HG03565 (cell line): ENCODE results near the gene CEACAM5.

Source experiments
- ATAC-seq: cut with Tn5 transposase; IDR thresholded peaks from one replicate; pipeline ENCODE4 v1.9.1; 2021; ENCODE audit warnings: mild to moderate bottlenecking, moderate library complexity; ENCODE audit not compliant: unreplicated experiment

The CEACAM5 gene

GRCh38 chr19:41708481-41708880, at the start of gene CEACAM5:
CEACAM5 (plus strand) TSS chr19:41708626; CDS start chr19:41708732, 106 bp downstream.
- ATAC-seq, result no peak

DNA sequence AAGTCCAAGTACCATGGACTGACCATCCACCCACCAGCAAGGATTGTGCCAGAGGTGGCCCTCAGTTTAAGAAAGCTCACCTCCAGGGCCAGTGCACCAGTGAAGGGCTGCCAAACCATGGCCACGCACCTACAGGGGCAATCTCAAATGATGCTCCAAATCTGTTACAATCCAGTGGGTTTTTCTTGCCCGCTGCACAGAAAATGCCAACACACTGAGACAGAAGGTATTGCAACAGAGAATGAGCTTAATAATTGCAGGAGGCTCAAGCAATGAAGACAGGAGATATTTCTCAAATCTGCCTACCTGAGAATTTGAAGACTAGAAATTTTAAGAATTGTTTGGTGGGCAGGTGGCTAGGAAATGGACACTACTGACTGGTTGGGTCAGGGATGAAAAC, 42.4 kb upstream of the CEACAM5 start:
- ATAC-seq, result no peak

DNA sequence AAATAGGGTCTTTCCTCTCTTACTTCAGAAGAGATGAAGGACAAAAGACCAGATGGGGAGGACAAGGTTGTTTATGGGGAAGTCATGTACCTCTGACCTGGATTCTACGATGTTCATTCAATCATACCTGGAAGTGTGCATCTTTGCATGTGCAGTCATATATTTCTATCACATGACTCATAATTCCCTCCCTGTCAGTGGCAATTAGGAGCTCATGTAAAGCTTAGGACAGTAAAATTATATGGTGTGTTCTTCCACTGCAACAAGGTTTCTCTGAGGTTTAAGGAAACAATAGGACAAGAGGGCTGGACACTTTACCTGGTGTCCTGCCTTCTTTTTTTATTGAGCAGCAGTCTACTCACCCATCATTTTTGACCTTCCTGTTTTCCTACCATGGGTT, 40.1 kb upstream of the CEACAM5 start:
- ATAC-seq, result no peak

DNA sequence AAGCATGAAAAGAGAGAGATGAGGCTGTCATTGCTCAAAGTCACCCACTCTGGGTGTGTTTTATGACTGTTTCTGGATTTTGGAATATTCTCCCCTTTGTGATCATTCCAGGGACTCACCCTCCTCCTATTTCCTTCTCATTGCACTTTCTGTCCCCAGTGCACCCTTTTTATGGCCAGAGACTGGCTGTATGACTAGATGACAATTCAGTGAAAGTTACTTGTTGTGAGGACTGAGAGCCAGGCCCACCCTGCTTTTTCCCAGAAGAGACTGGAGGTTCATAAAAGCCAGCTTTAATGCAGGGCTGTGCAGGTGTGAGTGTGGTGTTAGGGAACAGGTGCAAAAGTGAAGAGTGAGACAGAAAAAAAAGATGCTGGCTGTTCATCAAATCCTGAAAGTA, 37.7 kb upstream of the CEACAM5 start:
- ATAC-seq, result no peak

DNA sequence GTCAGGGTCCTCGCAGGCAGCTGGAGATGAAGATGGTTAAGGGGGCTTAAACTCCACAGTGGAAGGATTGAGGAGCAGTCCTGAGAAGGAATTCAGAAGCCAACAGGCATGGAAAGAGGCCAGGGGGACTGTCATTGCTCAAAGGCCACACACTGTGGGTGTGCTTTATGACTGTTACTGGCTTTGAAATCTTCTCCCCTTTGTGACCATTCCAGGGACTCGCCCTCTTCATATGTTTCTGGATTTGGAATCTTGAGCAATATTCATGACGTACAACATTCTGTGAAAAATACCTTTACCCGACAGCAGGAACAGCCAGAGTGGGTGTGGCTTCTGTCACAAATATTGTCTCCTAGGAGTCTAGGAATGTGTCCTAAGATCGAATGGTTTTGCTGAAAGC, 36.9 kb upstream of the CEACAM5 start:
- no peak for ATAC-seq

GRCh38 chr19:41682437-41682836, 26.0 kb upstream of the CEACAM5 start:
- no peak for ATAC-seq

DNA sequence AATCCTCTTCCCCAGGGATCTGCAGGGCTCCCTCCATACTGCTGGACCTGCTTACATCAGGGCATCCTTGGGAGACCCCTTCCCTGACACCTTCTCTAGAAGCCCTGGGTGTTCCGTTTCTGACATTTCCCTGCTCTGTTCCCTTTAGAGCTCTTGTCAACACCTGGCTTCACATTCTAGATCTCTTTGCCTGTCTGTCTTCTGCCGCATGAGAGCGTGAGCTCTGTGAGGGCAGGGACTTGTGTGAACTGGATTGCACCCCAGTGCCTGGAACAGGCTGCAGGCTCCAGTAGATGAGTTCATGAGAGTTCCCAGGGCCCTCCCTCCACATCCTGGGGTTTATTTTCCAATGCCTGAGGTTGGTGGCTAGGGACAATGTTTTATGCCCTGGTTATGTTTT, 21.0 kb upstream of the CEACAM5 start:
- ATAC-seq, result no peak

DNA sequence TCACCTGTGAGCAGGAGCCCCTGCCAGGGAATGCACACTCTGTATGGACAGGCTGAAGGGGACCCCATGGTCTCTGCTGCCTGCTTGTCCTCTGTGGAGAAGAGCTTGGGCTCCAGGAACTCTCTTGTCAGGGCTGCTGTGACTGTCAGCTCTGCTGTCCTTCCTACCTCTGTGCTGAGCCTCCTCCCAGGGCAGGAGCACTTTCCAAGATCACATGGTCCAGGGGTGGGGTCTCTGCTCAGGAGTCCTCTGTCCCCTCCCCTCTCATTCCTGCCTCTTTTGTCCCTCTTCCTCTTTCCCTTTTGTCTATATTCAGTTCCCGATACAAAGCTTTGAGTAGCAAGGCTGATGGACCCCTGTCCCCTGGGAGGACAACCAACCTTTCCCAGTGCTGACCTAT, 20.3 kb upstream of the CEACAM5 start, which contains the start of gene CEACAM7:
TSS of gene CEACAM7 (minus strand) at position 173 of the 400 bp plus-strand sequence. CDS start at position 68, 105 bp downstream.
- no peak for ATAC-seq

DNA sequence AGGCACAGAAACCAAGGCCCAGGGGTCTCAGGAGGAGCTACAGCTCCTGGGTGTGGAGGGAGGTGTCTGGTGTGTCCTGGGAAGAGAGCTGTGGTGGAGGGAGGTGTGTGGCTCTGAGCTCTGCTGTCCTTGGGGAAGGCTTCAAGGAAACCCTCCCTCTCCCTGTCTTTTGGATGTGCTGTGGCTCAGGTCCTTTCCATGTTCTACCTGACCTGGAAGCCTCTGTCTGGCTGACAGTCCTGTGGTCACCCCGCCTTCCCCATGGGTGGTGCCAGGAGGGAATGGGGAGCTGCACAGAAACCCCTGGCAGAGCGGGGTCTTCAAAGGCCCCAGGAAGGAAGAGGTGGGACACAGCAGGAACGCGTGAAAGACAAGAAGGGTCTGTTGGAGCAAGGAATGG, 19.7 kb upstream of the CEACAM5 start:
- ATAC-seq, result no peak

GRCh38 chr19:41689993-41690800, 18.2 kb upstream of the CEACAM5 start:
- no peak for ATAC-seq

GRCh38 chr19:41690801-41691065, 17.7 kb upstream of the CEACAM5 start:
- ATAC-seq, result no peak

GRCh38 chr19:41691268-41691970, 17.0 kb upstream of the CEACAM5 start:
- no peak for ATAC-seq

- no peak for ATAC-seq
Observed at GRCh38 chr19:41694196-41694595, 14.2 kb upstream of the CEACAM5 start.

DNA sequence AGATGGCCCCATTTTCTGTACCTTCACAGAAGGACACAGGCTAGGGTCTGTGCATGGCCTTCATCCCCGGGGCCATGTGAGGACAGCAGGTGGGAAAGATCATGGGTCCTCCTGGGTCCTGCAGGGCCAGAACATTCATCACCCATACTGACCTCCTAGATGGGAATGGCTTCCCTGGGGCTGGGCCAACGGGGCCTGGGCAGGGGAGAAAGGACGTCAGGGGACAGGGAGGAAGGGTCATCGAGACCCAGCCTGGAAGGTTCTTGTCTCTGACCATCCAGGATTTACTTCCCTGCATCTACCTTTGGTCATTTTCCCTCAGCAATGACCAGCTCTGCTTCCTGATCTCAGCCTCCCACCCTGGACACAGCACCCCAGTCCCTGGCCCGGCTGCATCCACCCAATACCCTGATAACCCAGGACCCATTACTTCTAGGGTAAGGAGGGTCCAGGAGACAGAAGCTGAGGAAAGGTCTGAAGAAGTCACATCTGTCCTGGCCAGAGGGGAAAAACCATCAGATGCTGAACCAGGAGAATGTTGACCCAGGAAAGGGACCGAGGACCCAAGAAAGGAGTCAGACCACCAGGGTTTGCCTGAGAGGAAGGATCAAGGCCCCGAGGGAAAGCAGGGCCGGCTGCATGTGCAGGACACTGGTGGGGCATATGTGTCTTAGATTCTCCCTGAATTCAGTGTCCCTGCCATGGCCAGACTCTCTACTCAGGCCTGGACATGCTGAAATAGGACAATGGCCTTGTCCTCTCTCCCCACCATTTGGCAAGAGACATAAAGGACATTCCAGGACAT, 13.4 kb upstream of the CEACAM5 start:
- no peak for ATAC-seq

GRCh38 chr19:41695745-41696144, 12.7 kb upstream of the CEACAM5 start:
- ATAC-seq, result no peak

DNA sequence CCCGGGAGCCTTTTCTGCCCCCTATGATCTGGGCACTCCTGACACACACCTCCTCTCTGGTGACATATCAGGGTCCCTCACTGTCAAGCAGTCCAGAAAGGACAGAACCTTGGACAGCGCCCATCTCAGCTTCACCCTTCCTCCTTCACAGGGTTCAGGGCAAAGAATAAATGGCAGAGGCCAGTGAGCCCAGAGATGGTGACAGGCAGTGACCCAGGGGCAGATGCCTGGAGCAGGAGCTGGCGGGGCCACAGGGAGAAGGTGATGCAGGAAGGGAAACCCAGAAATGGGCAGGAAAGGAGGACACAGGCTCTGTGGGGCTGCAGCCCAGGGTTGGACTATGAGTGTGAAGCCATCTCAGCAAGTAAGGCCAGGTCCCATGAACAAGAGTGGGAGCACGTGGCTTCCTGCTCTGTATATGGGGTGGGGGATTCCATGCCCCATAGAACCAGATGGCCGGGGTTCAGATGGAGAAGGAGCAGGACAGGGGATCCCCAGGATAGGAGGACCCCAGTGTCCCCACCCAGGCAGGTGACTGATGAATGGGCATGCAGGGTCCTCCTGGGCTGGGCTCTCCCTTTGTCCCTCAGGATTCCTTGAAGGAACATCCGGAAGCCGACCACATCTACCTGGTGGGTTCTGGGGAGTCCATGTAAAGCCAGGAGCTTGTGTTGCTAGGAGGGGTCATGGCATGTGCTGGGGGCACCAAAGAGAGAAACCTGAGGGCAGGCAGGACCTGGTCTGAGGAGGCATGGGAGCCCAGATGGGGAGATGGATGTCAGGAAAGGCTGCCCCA, 11.8 kb upstream of the CEACAM5 start:
- ATAC-seq, result no peak

DNA sequence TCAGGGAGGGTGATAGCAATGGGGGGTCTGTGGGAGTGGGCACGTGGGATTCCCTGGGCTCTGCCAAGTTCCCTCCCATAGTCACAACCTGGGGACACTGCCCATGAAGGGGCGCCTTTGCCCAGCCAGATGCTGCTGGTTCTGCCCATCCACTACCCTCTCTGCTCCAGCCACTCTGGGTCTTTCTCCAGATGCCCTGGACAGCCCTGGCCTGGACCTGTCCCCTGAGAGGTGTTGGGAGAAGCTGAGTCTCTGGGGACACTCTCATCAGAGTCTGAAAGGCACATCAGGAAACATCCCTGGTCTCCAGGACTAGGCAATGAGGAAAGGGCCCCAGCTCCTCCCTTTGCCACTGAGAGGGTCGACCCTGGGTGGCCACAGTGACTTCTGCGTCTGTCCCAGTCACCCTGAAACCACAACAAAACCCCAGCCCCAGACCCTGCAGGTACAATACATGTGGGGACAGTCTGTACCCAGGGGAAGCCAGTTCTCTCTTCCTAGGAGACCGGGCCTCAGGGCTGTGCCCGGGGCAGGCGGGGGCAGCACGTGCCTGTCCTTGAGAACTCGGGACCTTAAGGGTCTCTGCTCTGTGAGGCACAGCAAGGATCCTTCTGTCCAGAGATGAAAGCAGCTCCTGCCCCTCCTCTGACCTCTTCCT, 11.1 kb upstream of the CEACAM5 start:
- no peak for ATAC-seq

DNA sequence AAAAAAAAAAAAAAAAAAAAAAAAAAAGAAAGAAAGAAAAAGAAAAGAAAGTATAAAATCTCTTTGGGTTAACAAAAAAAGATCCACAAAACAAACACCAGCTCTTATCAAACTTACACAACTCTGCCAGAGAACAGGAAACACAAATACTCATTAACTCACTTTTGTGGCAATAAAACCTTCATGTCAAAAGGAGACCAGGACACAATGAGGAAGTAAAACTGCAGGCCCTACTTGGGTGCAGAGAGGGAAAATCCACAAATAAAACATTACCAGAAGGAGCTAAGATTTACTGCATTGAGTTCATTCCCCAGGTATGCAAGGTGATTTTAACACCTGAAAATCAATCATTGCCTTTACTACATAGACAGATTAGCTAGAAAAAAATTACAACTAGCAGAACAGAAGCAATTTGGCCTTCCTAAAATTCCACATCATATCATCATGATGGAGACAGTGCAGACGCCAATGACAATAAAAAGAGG, 9.6 kb upstream of the CEACAM5 start:
- no peak for ATAC-seq

- no peak for ATAC-seq
Observed at GRCh38 chr19:41699231-41699967, 9.0 kb upstream of the CEACAM5 start.

- ATAC-seq, result no peak
Observed at GRCh38 chr19:41699968-41700323, 8.5 kb upstream of the CEACAM5 start.
